Transverse colon (tissue), 4 donors: Measurements from ENCODE around the gene OR5C1. TPM values are rescaled to one million over a fixed set of nuclear protein-coding genes. Genes with fewer than 3 reads are reported as not detected.

Source experiments
- DNase-seq: peaks from one replicate; pipeline ENCODE4 v3.0.0-alpha.2; 2019
- H3K27ac ChIP-seq, 4 donors: fragments of 200-600 bp; sonication (generic); 2 replicates each; pipeline ENCODE4 v1.5.1; 2016 to 2018; ENCODE audit warnings: inconsistent platforms in 4 of 4
- H3K27me3 ChIP-seq: fragments of 200-600 bp; sonication (generic); 2 replicates; pipeline ENCODE4 v1.5.1; 2017; ENCODE audit warnings: inconsistent platforms
- H3K36me3 ChIP-seq, 4 donors: fragments of 200-600 bp; sonication (generic); 2 replicates each; pipeline ENCODE4 v1.5.1; 2017 to 2019; ENCODE audit warnings: inconsistent platforms in 4 of 4
- H3K4me1 ChIP-seq, 4 donors: fragments of 200-600 bp; sonication (generic); 2 replicates each; pipeline ENCODE4 v1.5.1; 2017 to 2020; ENCODE audit warnings: inconsistent platforms in 4 of 4
- H3K4me3 ChIP-seq, 4 donors: fragments of 200-600 bp; sonication (generic); 1 replicate in 1 of 4; 2 replicates in 3 of 4; pipeline versions ENCODE4 v1.5.1 to v1.6.1; 2017 to 2019; ENCODE audit warnings: inconsistent platforms in 4 of 4
- H3K9me3 ChIP-seq, 2 donors: fragments of 200-600 bp; sonication (generic); 2 replicates each; pipeline ENCODE4 v1.5.1; 2017 to 2019; ENCODE audit warnings: inconsistent platforms in 2 of 2
- CTCF ChIP-seq, 5 experiments: fragments of 200-600 bp in 3 of 5; fragments of 450-650 bp in 2 of 5; sonication (generic) in 3 of 5; IDR thresholded peaks; 1 replicate in 2 of 5; 2 replicates in 3 of 5; pipeline ENCODE4 v1.5.1; 2016 to 2017; ENCODE audit warnings: antibody characterized with exemption in 5 of 5, inconsistent platforms in 3 of 5, mild to moderate bottlenecking in 2 of 5, moderate library complexity in 1 of 5
- EP300 ChIP-seq: sonication (generic); formaldehyde crosslinking; IDR thresholded peaks from one replicate; pipeline ENCODE4 v1.6.1; 2017; ENCODE audit warnings: antibody characterized with exemption, low read depth
- POLR2A ChIP-seq: fragments of 450-650 bp; IDR thresholded peaks from one replicate; pipeline ENCODE4 v1.6.1; 2016; ENCODE audit warnings: antibody characterized with exemption, mild to moderate bottlenecking, moderate library complexity
- POLR2AphosphoS5 ChIP-seq, 3 donors: sonication (generic); formaldehyde crosslinking; IDR thresholded peaks; one replicate each; pipeline ENCODE4 v1.6.1; 2016; ENCODE audit warnings: antibody characterized with exemption in 3 of 3
- WGBS, 2 donors: methylation state at CpG; one replicate each; pipeline ENCODE4 v1.1.5; 2018; ENCODE audit warnings: low coverage in 1 of 2; 5-methylcytosine and 5-hydroxymethylcytosine counted together
- in situ Hi-C, 4 donors: fragments of 200-750 bp; cut with MboI; loops; one replicate each; pipeline versions ENCODE4 v1.15.0 to v1.15.1; 2017; ENCODE audit warnings: low sequenced_read_pairs in 3 of 4, low pct_ligation_motif_present in 1 of 4, low pct_unique_long_range_greater_than_20kb in 1 of 4
- intact Hi-C: fragments of 100-400 bp; cut with DNase I; formaldehyde crosslinking; loops from one replicate; pipeline ENCODE4 v1.15.1; 2023; ENCODE audit warnings: low total_unique reads
- total RNA-seq, 4 donors: library from RNA; depleted of rRNA; stranded (reverse); fragments of >200 nt; gene quantifications; one replicate each; pipeline ENCODE4 v1.1.0, GENCODE V29; 2016

OR5C1 gene
- total RNA-seq, 4 donors from 2014 or later, result not detected

- in situ Hi-C loops (no loop called here), intact Hi-C loops (no loop called here)
- Histone ChIP-seq H3K27me3 (no peaks in the 10 kb centered on the region), H3K4me1 (no peaks in the 10 kb centered on the region), H3K36me3 (no peaks in the 10 kb centered on the region), H3K27ac (no peak overlapping the region), H3K4me3 (no peak overlapping the region), H3K9me3 (no peaks in the 10 kb centered on the region)
- WGBS, 2 donors, result 88 to 89% methylated on average over 5 of the region's 5 CpGs
- no peak for DNase-seq
- TF ChIP-seq POLR2AphosphoS5 (IDR thresholded peaks at IDR 0.05) (no peak), CTCF (IDR thresholded peaks at IDR 0.05) (no peak), POLR2A (no peak), EP300 (no peak)
Measured at GRCh38 chr9:122791872-122792669, 3.3 kb downstream of the OR5C1 start.

GRCh38 chr9:122797316-122798063 lies 8.8 kb downstream of the OR5C1 start:
- intact Hi-C loops (no loop called here), in situ Hi-C loops (no loop called here)
- no peak overlapping the region for H3K4me3 ChIP-seq
- no peaks in the 10 kb centered on the region for H3K27me3 ChIP-seq
- 40 to 82% methylated on average over 1 to 6 of the region's 6 CpGs for WGBS, 2 donors
- no peak overlapping the region for H3K27ac ChIP-seq
- H3K36me3 ChIP-seq, result no peaks in the 10 kb centered on the region
- H3K9me3 ChIP-seq, result no peaks in the 10 kb centered on the region
- H3K4me1 ChIP-seq, result no peaks in the 10 kb centered on the region
- no peak for DNase-seq
- no peak for TF ChIP-seq POLR2AphosphoS5 (IDR thresholded peaks at IDR 0.05)
- TF ChIP-seq POLR2A, result no peak
- no peak for TF ChIP-seq CTCF (IDR thresholded peaks at IDR 0.05)
- TF ChIP-seq EP300, result no peak

GRCh38 chr9:122800066-122801060 lies 11.6 kb downstream of the OR5C1 start, which contains the start of gene OR1K1:
Gene OR1K1 (plus strand): TSS chr9:122800123. CDS start chr9:122800123, 0 bp downstream.
- DNase-seq, result no peak
- H3K27me3 ChIP-seq, result no peaks in the 10 kb centered on the region
- TF ChIP-seq CTCF (IDR thresholded peaks at IDR 0.05), result no peak
- no peak for TF ChIP-seq POLR2A
- no peak for TF ChIP-seq EP300
- TF ChIP-seq POLR2AphosphoS5 (IDR thresholded peaks at IDR 0.05), result no peak
- in situ Hi-C loops (loop anchor here (25.0 kb wide), 1 partner anchor 688 kb away; no protein-coding TSS in a partner anchor), intact Hi-C loops (no loop called here)
- no peak within 1 kb of the TSS for H3K27ac ChIP-seq
- H3K36me3 ChIP-seq, result no peaks in the 10 kb centered on the region
- 89 to 91% methylated on average over 5 to 30 of the region's 30 CpGs for WGBS, 2 donors
- H3K9me3 ChIP-seq, result no peaks in the 10 kb centered on the region
- no peak within 1 kb of the TSS for H3K4me3 ChIP-seq
- no peaks in the 10 kb centered on the region for H3K4me1 ChIP-seq
